K562 (cell line): ENCODE measurements around the gene NOM1. TPM values are rescaled to one million over a fixed set of nuclear protein-coding genes. Genes with fewer than 3 reads are reported as not detected.
A peak's percentile ranks its signal among the peaks of the same experiment; 100 is the strongest.

Experiments
- ATF7 ChIP-seq: fragments of 450-650 bp; IDR thresholded peaks from 2 replicates; pipeline ENCODE4 v1.7.1; 2014; ENCODE audit warnings: mild to moderate bottlenecking, moderate library complexity
- CBFA2T3 ChIP-seq: fragments of 450-650 bp; IDR thresholded peaks from 2 replicates; pipeline ENCODE4 v1.6.1; 2017
- DMBX1 ChIP-seq: fragments of 250-450 bp; sonication (Bioruptor Pico); IDR thresholded peaks from 2 replicates; pipeline ENCODE4 v1.8.0; 2022; ENCODE audit warnings: inconsistent platforms, mild to moderate bottlenecking, moderate library complexity, borderline replicate concordance
- GTF2E2 ChIP-seq: fragments of 200-800 bp; sonication (Bioruptor generic); IDR thresholded peaks from 2 replicates; pipeline ENCODE4 v1.6.1; 2016; ENCODE audit warnings: missing genetic modification characterization, missing compliant biosample characterization
- KLF16 ChIP-seq: IDR thresholded peaks from 2 replicates; pipeline ENCODE4 v1.6.1; 2016; ENCODE audit warnings: antibody characterized with exemption
- MAZ ChIP-seq, 2 experiments: fragments of 450-650 bp in 1 of 2; sonication (generic) in 1 of 2; formaldehyde crosslinking; IDR thresholded peaks in 1 of 2; conservative IDR thresholded peaks in 1 of 2; 2 replicates each; pipeline versions ENCODE4 v1.4.0 to v1.5.0; 2020; ENCODE audit warnings: mild to moderate bottlenecking in 1 of 2, missing genetic modification reagents in 1 of 2
- NBN ChIP-seq: fragments of 450-650 bp; IDR thresholded peaks from 2 replicates; pipeline ENCODE4 v1.6.1; 2016; ENCODE audit warnings: low read depth, mild to moderate bottlenecking
- NELFE ChIP-seq: IDR thresholded peaks from 2 replicates; pipeline ENCODE4 v1.6.1; 2011; ENCODE audit warnings: mild to moderate bottlenecking; ENCODE audit not compliant: insufficient read depth, insufficient read length
- RFX5 ChIP-seq: IDR thresholded peaks from 2 replicates; pipeline ENCODE4 v1.6.1; 2011; ENCODE audit warnings: low read depth, mild to moderate bottlenecking, improper control_type of control experiment, low read length
- SP1 ChIP-seq: sonication (generic); formaldehyde crosslinking; IDR thresholded peaks from 2 replicates; pipeline ENCODE4 v1.8.1; 2022; ENCODE audit warnings: mild to moderate bottlenecking, missing genetic modification reagents
- STAG1 ChIP-seq: sonication (generic); formaldehyde crosslinking; IDR thresholded peaks from 2 replicates; pipeline ENCODE4 v1.5.0; 2020; ENCODE audit warnings: missing genetic modification reagents, borderline replicate concordance
- TAF9B ChIP-seq: fragments of 450-650 bp; IDR thresholded peaks from 2 replicates; pipeline ENCODE4 v1.6.1; 2018; ENCODE audit warnings: mild to moderate bottlenecking; ENCODE audit not compliant: partially characterized antibody
- TCF7L2 ChIP-seq: fragments of 150-350 bp; IDR thresholded peaks from 2 replicates; pipeline ENCODE4 v1.6.1; 2016; ENCODE audit warnings: low read depth, mild to moderate bottlenecking, low read length, moderate library complexity
- ZNF165 ChIP-seq: fragments of 250-450 bp; sonication (Bioruptor Pico); IDR thresholded peaks from 2 replicates; pipeline ENCODE4 v1.4.0; 2020; ENCODE audit warnings: borderline replicate concordance
- polyA plus RNA-seq, 8 experiments: library from polyadenylated mRNA; depleted of rRNA in 4 of 8; stranded (reverse) in 5 of 8; unstranded in 3 of 8; fragments of >200 nt; fragmentation: Nextera tagmentation in 2 of 8; fragmentation: Illumina TruSeq in 1 of 8; extraction: Ambion mirVana in 2 of 8; extraction: Trizol in 1 of 8; gene quantifications; 2 replicates each; pipeline versions ENCODE4 v1.2.1 to v1.2.3, GENCODE V29; 2011 to 2014; ENCODE audit warnings: inconsistent platforms in 1 of 8, missing spikeins in 1 of 8
- total RNA-seq, 7 experiments: library from RNA; depleted of rRNA in 6 of 7; stranded (reverse); fragments of >200 nt in 6 of 7; fragmentation: Illumina TruSeq in 2 of 7; extraction: Trizol in 2 of 7; gene quantifications; 2 replicates each; pipeline versions ENCODE4 v1.2.1 to v1.2.3, GENCODE V29; 2011 to 2021; ENCODE audit warnings: low replicate concordance in 1 of 7
- TF ChIP-seq, protein P1 (sequence below): fragments of 450-650 bp; IDR thresholded peaks from 2 replicates; pipeline ENCODE4 v1.6.1; 2017; ENCODE audit warnings: antibody characterized with exemption
- TF ChIP-seq, protein P2 (sequence below): fragments of 450-650 bp; IDR thresholded peaks from 2 replicates; pipeline ENCODE4 v1.7.0; 2016; ENCODE audit warnings: borderline replicate concordance
- TF ChIP-seq, protein P3 (sequence below): fragments of 200-800 bp; sonication (Bioruptor generic); IDR thresholded peaks from 2 replicates; pipeline ENCODE4 v1.6.1; 2017; ENCODE audit warnings: missing genetic modification characterization, missing compliant biosample characterization
- TF ChIP-seq, protein P4 (sequence below): sonication (generic); formaldehyde crosslinking; IDR thresholded peaks from 2 replicates; pipeline ENCODE4 v1.8.0; 2023; ENCODE audit warnings: mild to moderate bottlenecking, missing genetic modification reagents

The NOM1 gene
- total and polyA plus RNA-seq, 9 of the 15 experiments (the other 6 are each of a cell fraction or from before 2014, with no cell fraction given) = 6.8 to 47.3 (median 37.4) TPM

DNA sequence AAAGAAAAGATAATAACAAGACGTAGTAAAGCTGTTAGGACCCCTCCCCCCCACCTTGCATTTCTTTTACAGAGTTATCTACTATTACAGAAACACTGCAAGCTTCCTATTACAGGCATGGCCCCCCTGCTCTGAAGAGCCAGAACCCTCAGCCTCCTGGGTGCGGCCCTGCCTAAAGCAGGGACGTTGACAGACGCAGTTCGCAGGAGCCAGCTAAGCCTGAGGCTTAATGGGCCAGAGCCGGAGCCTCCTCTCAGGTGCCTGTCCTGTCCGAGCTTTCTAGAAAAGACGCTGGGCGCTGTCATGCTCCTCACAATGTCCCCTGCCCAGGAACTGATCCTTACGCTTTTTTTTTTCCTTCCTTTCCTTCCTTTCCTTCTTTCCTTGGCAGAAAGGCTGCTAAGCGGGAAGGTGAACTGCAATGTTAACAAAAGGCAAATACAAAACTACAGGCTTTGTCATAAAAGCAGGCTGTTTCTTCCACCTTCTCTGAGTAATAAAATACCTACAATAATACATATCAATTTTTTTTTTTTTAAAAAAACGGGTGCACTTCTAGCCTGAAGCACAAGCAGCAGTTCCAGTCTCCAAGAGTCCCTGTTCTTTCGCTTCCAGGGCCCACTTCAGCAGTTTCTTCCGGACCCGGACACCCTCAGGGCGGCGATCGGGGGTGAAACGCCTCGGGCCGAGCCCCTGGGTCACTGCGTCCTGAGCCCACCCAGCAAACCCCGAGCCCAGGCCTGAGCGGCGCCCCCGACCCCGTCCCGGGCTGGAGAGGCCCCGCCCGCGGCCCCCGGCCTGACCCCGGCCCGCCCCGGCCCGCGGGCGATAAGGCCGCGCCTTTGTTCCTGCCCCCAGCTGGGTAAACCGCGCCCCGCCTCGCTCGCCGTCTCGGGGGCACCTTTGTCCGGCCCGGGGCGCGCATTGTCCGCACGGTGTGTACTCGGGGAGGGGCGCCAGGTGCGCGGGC, 49.8 kb downstream of the NOM1 start (continued):
- TF ChIP-seq, protein P1, sequence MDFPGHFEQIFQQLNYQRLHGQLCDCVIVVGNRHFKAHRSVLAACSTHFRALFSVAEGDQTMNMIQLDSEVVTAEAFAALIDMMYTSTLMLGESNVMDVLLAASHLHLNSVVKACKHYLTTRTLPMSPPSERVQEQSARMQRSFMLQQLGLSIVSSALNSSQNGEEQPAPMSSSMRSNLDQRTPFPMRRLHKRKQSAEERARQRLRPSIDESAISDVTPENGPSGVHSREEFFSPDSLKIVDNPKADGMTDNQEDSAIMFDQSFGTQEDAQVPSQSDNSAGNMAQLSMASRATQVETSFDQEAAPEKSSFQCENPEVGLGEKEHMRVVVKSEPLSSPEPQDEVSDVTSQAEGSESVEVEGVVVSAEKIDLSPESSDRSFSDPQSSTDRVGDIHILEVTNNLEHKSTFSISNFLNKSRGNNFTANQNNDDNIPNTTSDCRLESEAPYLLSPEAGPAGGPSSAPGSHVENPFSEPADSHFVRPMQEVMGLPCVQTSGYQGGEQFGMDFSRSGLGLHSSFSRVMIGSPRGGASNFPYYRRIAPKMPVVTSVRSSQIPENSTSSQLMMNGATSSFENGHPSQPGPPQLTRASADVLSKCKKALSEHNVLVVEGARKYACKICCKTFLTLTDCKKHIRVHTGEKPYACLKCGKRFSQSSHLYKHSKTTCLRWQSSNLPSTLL = no peak
- 0 out of 2 replicates have a peak, but pooled peaks have one; percentile 30 for TF ChIP-seq DMBX1 (CRISPR knock-in tag)
- TF ChIP-seq, protein P2, sequence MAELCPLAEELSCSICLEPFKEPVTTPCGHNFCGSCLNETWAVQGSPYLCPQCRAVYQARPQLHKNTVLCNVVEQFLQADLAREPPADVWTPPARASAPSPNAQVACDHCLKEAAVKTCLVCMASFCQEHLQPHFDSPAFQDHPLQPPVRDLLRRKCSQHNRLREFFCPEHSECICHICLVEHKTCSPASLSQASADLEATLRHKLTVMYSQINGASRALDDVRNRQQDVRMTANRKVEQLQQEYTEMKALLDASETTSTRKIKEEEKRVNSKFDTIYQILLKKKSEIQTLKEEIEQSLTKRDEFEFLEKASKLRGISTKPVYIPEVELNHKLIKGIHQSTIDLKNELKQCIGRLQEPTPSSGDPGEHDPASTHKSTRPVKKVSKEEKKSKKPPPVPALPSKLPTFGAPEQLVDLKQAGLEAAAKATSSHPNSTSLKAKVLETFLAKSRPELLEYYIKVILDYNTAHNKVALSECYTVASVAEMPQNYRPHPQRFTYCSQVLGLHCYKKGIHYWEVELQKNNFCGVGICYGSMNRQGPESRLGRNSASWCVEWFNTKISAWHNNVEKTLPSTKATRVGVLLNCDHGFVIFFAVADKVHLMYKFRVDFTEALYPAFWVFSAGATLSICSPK = no peak
- TF ChIP-seq, protein P3, sequence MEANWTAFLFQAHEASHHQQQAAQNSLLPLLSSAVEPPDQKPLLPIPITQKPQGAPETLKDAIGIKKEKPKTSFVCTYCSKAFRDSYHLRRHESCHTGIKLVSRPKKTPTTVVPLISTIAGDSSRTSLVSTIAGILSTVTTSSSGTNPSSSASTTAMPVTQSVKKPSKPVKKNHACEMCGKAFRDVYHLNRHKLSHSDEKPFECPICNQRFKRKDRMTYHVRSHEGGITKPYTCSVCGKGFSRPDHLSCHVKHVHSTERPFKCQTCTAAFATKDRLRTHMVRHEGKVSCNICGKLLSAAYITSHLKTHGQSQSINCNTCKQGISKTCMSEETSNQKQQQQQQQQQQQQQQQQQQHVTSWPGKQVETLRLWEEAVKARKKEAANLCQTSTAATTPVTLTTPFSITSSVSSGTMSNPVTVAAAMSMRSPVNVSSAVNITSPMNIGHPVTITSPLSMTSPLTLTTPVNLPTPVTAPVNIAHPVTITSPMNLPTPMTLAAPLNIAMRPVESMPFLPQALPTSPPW (CRISPR knock-in tag) = peak; percentile 60; the same call in 1 of the 2 replicates
- no peak for TF ChIP-seq SP1 (CRISPR knock-in tag)
- no peak for TF ChIP-seq ZNF165 (CRISPR knock-in tag)
- no peak for TF ChIP-seq RFX5
- TF ChIP-seq, protein P4, sequence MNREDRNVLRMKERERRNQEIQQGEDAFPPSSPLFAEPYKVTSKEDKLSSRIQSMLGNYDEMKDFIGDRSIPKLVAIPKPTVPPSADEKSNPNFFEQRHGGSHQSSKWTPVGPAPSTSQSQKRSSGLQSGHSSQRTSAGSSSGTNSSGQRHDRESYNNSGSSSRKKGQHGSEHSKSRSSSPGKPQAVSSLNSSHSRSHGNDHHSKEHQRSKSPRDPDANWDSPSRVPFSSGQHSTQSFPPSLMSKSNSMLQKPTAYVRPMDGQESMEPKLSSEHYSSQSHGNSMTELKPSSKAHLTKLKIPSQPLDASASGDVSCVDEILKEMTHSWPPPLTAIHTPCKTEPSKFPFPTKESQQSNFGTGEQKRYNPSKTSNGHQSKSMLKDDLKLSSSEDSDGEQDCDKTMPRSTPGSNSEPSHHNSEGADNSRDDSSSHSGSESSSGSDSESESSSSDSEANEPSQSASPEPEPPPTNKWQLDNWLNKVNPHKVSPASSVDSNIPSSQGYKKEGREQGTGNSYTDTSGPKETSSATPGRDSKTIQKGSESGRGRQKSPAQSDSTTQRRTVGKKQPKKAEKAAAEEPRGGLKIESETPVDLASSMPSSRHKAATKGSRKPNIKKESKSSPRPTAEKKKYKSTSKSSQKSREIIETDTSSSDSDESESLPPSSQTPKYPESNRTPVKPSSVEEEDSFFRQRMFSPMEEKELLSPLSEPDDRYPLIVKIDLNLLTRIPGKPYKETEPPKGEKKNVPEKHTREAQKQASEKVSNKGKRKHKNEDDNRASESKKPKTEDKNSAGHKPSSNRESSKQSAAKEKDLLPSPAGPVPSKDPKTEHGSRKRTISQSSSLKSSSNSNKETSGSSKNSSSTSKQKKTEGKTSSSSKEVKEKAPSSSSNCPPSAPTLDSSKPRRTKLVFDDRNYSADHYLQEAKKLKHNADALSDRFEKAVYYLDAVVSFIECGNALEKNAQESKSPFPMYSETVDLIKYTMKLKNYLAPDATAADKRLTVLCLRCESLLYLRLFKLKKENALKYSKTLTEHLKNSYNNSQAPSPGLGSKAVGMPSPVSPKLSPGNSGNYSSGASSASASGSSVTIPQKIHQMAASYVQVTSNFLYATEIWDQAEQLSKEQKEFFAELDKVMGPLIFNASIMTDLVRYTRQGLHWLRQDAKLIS (CRISPR knock-in tag) = no peak
- no peak for TF ChIP-seq NELFE
- no peak for TF ChIP-seq NBN
- TF ChIP-seq GTF2E2 (tag) = 0 out of 2 replicates have a peak, but pooled peaks have one; percentile 9
- peak; percentile 47 for TF ChIP-seq CBFA2T3
- TF ChIP-seq TAF9B = no peak
- TF ChIP-seq MAZ (CRISPR knock-in tag; conservative IDR thresholded peaks at IDR 0.05 in 1 of 2, IDR thresholded peaks at IDR 0.05 in 1 of 2) = peak in 1 of 2 experiments; percentile 48; a peak in 2 of 4 replicates
- TF ChIP-seq TCF7L2 = no peak
- peak; percentile 12; the same call in 1 of the 2 replicates for TF ChIP-seq ATF7
- TF ChIP-seq KLF16 = no peak
- TF ChIP-seq STAG1 (CRISPR knock-in tag) = no peak
